Urinary bladder (tissue), 4 donors: ENCODE results near the gene NEURL1B. TPM values are rescaled to one million over a fixed set of nuclear protein-coding genes. Genes with fewer than 3 reads are reported as not detected.
"Not testable (repeated sequence)": the region's sequence is repeated elsewhere in the genome, so short reads cannot be mapped to it uniquely, and the experiment has no call there.

Source experiments
- DNase-seq: peaks from one replicate; pipeline ENCODE4 v3.0.0-alpha.2; 2015; ENCODE audit errors: extremely low spot score
- H3K27ac ChIP-seq: one replicate; pipeline ENCODE4 v1.5.1; 2013; ENCODE audit warnings: low read depth, mild to moderate bottlenecking, moderate library complexity
- H3K36me3 ChIP-seq: one replicate; pipeline ENCODE4 v1.6.1; 2013; ENCODE audit warnings: mild to moderate bottlenecking, moderate library complexity; ENCODE audit not compliant: insufficient read depth
- H3K4me1 ChIP-seq: one replicate; pipeline ENCODE4 v1.6.1; 2013; ENCODE audit warnings: mild to moderate bottlenecking, moderate library complexity; ENCODE audit not compliant: insufficient read depth
- H3K4me3 ChIP-seq: one replicate; pipeline ENCODE4 v1.5.1; 2013; ENCODE audit warnings: low read depth, low read length
- WGBS: extraction: QIAGEN DNeasy Blood & Tissue Kit; methylation state at CpG from one replicate; pipeline ENCODE4 v1.1.7; 2013; 5-methylcytosine and 5-hydroxymethylcytosine counted together
- polyA plus RNA-seq: library from polyadenylated mRNA; stranded (reverse); fragments of 200-250 nt; gene quantifications from one replicate; pipeline ENCODE4 v1.2.3, GENCODE V29; 2013
- total RNA-seq: library from RNA; depleted of rRNA; stranded (reverse); fragments of >200 nt; gene quantifications from one replicate; pipeline ENCODE4 v1.2.3, GENCODE V29; 2014
- donor health status: healthy with polysubstance abuse.
- donor health status: healthy.

The NEURL1B gene
- total and polyA plus RNA-seq, 2 donors, result 51.9 to 52.4 TPM

DNA sequence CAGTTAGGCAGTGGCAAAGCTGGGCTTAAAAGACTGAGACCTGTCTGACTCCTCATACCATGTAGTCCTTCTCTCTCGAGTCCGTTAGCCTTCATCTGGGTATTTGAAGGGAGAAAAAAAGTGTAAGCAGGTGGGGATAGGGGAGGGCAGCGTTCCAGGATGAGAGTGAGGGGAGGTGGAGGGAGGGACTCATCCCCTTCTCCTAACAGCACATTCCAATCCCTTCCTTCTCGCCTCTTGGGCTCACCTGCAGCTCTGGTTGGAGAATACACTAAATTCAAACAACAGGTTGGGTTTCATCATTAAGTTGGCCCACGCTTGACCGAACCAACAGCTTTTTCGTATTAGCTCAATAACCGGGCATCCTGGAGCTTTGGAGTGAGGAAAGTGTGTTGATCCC lies 3.6 kb downstream of the NEURL1B start:
- DNase-seq, result no peak
- Histone ChIP-seq H3K4me1 (no peaks in the 10 kb centered on the region), H3K36me3 (no peaks in the 10 kb centered on the region), H3K4me3 (no peak overlapping the region), H3K27ac (no peak overlapping the region)
- WGBS, result 66% methylated on average over 8 of the region's 8 CpGs

DNA sequence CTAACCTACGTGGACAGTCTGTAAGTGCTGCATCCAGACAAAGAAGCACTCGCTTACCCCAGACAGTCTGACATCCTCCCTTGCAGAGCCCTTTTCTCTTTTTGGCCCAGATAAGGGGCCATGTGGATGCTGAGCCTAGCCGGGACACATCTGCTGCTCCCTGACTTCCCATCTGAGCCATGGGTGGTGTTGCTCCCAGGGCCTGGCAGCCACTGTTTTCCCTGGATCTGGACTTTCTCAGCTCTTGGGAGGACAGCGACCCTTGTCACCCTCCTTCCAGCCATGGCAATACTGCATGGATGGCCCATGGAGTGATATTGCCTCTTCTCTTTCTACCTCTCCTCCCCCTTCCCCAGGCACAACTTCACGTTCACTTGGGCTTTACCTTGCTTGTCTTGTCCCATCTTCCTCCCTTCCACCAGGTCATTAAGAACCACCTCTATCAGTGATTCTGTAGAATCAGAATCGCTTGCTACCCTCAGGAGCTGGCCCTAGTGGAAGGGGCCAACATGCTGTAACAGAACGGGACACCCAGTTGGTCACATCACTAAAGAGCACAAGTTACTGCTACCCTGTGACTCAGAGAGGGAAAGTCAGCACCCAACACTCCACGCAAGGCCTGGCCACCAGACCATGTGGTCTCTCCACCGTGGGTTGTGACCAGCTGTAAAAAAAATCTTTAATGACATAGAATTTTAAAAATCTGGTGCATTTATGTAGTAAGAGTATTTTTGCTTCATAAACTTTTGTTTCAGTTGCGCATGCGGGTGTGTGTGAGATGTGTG lies 4.4 kb downstream of the NEURL1B start:
- Histone ChIP-seq H3K4me1 (no peaks in the 10 kb centered on the region), H3K4me3 (no peak overlapping the region), H3K27ac (no peak overlapping the region), H3K36me3 (no peaks in the 10 kb centered on the region)
- DNase-seq, result no peak
- 60% methylated on average over 11 of the region's 11 CpGs for WGBS

DNA sequence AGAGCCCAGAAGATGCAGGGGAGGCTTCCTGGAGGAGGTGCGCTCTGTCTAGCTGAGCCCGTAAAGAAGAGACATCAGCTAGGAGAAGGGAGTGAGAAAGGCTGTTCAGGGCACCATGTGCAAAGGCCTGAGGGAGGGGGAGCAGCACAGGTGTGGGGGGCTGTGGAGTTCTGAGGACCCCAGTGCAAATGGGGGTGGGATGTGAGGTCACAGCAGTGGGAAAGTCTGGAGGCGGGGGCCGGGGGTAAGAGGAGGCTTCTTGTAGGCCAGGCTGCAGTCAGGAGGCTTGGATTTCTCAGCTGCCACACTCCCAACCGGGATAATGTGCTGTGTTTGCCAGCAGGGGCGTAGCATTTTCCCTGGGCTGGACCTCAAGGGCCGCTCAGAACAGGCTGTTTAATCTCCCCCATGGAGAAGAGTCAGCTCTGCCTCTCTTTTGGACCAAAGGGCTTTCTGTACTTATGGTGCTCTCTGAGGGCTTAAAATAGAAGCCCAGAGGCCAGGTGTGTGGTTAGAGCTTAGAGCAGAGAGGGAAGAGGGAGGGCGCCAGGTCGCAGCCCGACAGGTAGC lies 5.7 kb downstream of the NEURL1B start:
- H3K36me3 ChIP-seq, result no peaks in the 10 kb centered on the region
- DNase-seq, result no peak
- no peaks in the 10 kb centered on the region for H3K4me1 ChIP-seq
- 44% methylated on average over 10 of the region's 10 CpGs for WGBS
- no peak overlapping the region for H3K27ac ChIP-seq
- H3K4me3 ChIP-seq, result no peak overlapping the region

GRCh38 chr5:172647352-172648012 lies 6.4 kb downstream of the NEURL1B start:
- H3K4me3 ChIP-seq, result no peak overlapping the region
- no peaks in the 10 kb centered on the region for H3K36me3 ChIP-seq
- no peak for DNase-seq
- H3K4me1 ChIP-seq, result no peaks in the 10 kb centered on the region
- WGBS, result 64% methylated on average over 11 of the region's 11 CpGs
- no peak overlapping the region for H3K27ac ChIP-seq

- Histone ChIP-seq H3K36me3 (no peaks in the 10 kb centered on the region), H3K4me3 (no peak overlapping the region), H3K27ac (no peak overlapping the region), H3K4me1 (no peaks in the 10 kb centered on the region)
- DNase-seq, result no peak
- 49% methylated on average over 7 of the region's 7 CpGs for WGBS
Measured at GRCh38 chr5:172648013-172648381, 6.9 kb downstream of the NEURL1B start.

- Histone ChIP-seq H3K4me3 (no peak overlapping the region), H3K27ac (no peak overlapping the region), H3K36me3 (no peaks in the 10 kb centered on the region), H3K4me1 (no peaks in the 10 kb centered on the region)
- WGBS, result 79% methylated on average over 3 of the region's 3 CpGs
- DNase-seq, result no peak
Measured at GRCh38 chr5:172648755-172649154, 7.7 kb downstream of the NEURL1B start.

DNA sequence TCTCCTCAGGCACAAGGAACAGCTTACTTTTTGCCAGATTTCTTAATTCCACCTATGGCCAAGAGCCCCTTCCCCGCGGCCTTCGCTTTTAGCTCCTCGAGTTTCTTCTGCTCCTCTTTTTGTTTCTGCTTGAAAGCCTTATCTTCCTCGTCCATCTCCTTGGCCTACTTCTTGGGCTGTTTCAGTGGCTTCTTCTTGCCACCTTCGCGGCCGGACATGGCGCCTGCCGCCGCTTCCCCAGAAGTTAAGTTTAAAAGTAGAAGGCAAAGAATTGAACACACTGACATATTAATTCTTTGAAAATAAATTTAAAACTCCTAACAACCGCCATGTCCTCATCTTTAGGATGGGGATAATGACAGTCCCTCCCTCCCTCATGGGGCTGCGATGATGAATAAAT lies 15.4 kb downstream of the NEURL1B start:
- DNase-seq, H3K36me3 ChIP-seq, H3K4me1 ChIP-seq, H3K4me3 ChIP-seq, H3K27ac ChIP-seq: not testable (repeated sequence)
- WGBS, result 95% methylated on average over 13 of the region's 13 CpGs

- 66% methylated on average over 17 of the region's 17 CpGs for WGBS
- not testable (repeated sequence) for DNase-seq, H3K4me1 ChIP-seq, H3K4me3 ChIP-seq, H3K27ac ChIP-seq, H3K36me3 ChIP-seq
Measured at GRCh38 chr5:172657524-172658233, 16.6 kb downstream of the NEURL1B start.

- no peaks in the 10 kb centered on the region for H3K36me3 ChIP-seq
- no peak overlapping the region for H3K4me3 ChIP-seq
- no peak for DNase-seq
- 56% methylated on average over 8 of the region's 8 CpGs for WGBS
- no peaks in the 10 kb centered on the region for H3K4me1 ChIP-seq
- H3K27ac ChIP-seq, result peak overlapping the region; percentile 12
Measured at GRCh38 chr5:172658391-172658790, 17.3 kb downstream of the NEURL1B start.

DNA sequence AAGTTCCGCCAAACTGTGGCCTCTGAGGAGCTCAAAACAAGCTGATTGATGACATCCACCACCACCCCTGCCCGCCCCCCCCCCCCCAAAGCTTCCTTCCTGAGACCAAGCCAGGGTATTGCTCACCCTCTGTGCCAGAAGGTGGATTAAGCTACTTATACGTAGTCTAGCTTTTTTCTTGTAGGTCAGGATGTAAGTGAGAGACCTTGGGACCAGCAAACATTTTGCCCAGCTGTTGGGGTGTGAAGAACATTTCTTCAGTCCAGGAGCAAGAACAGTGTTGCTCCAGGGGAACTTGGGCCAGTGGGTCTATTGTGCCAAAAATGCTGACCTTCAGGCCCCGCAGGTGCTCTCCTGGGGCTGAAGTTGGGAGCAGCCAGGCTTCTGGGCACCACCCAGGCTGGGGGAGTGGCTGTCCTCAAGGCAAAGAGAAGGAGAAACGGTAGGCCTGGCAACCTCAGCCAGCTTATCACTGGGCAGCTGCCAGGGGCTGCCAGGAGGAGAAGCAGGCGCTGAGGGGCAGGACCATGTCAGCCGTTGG lies 18.0 kb downstream of the NEURL1B start:
- 32% methylated on average over 7 of the region's 7 CpGs for WGBS
- DNase-seq, result no peak
- Histone ChIP-seq H3K36me3 (no peaks in the 10 kb centered on the region), H3K27ac (peak overlapping the region; percentile 46), H3K4me1 (no peaks in the 10 kb centered on the region), H3K4me3 (no peak overlapping the region)

GRCh38 chr5:172659570-172659908 lies 18.5 kb downstream of the NEURL1B start:
- Histone ChIP-seq H3K4me1 (no peaks in the 10 kb centered on the region), H3K27ac (peak overlapping the region; percentile 46), H3K4me3 (no peak overlapping the region), H3K36me3 (no peaks in the 10 kb centered on the region)
- no peak for DNase-seq

DNA sequence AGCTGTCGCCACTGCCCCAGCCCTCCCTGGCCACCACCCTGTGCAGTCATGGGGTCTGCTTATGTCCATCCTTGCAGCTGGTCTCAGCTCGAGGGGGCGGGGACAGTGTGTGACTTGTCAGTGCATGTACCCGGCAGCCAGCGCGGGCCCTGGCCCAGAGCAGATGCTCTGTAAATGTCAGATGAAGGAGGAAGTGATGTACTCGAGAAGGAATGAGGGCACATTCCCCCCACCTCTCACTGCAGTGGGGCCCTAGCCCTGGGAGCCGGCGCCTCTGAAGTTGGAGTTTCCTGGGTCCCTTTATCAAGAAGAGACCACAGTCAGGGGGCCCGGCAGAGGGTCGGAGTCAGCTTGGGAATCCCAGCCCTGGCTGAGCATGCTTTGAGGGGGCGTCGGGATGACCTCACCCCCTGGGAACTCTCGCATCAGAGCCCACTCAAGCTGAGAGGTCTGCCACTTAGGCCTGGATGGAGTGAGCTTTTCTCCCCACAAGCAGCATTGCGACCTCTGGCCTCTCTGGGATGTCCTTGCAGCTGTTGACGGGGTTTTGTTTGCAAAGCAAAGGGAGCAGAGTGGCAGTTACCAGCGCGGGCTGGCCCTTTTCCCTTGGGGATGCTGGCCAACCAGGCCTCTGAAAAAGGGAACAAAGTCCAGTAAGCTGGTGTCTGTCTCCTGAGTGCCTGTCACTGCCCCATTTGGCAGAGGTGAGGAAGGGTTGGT lies 19.0 kb downstream of the NEURL1B start:
- no peak overlapping the region for H3K4me3 ChIP-seq
- H3K36me3 ChIP-seq, result no peaks in the 10 kb centered on the region
- peak overlapping the region; percentile 84 for H3K27ac ChIP-seq
- no peaks in the 10 kb centered on the region for H3K4me1 ChIP-seq
- peak; percentile 57 for DNase-seq
- 8% methylated on average over 18 of the region's 18 CpGs for WGBS

- Histone ChIP-seq H3K4me1 (no peaks in the 10 kb centered on the region), H3K4me3 (no peak overlapping the region), H3K36me3 (no peaks in the 10 kb centered on the region), H3K27ac (peak overlapping the region; percentile 54)
- DNase-seq, result no peak
- 91% methylated on average over 3 of the region's 3 CpGs for WGBS
Measured at GRCh38 chr5:172660974-172661373, 19.9 kb downstream of the NEURL1B start.
